ENCODE measurements around the gene MAPKAP1.
"Not testable (repeated sequence)": the region's sequence is repeated elsewhere in the genome, so short reads cannot be mapped to it uniquely, and the experiment has no call there.

GRCh38 chr9:125566051-125566450 lies 141.0 kb downstream of the MAPKAP1 start:
- TF ChIP-seq POLR2A (IDR thresholded peaks at IDR 0.05; ENCODE audit: low read depth, low read length); PAX5 (IDR thresholded peaks at IDR 0.05; ENCODE audit: insufficient read depth, low read length, severe bottlenecking); POLR2AphosphoS5 (IDR thresholded peaks at IDR 0.05; ENCODE audit: low read depth, low read length); TAF1 (IDR thresholded peaks at IDR 0.05; ENCODE audit: low read depth, low read length): not testable (repeated sequence)
